ENCODE results near the gene ARNT2.

Gene ARNT2

DNA sequence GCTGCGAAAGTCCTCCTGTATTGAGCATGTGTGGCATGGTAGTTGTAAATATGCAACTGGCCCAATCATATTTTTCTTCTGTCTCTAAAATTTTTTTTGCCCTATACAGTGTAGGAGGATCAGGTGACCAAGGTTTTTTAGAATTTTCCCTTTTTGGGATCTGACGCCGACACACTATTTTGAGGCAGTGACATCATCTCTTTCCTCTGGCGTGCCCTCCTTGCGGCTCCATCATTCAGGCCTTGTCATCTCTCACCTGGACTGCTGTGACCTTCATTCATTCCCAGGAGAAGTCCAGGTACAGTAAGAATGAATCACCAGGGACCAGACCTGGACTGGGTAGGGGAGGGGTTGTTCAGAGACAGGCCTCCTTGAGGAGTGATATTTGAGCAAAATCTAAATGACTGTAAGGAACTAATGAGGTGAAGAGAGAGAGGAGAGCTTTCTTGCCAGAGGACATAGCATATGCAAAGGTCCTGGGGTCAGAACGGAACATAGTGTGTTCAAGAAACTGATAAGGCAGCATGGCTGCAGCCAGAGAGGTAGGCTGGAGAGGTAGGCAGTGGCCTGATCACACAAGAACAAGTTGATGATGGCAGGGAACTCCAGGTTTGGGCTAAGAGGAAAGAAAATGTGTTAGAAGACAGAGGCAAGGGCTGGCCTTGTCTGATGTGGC lies 38.7 kb downstream of the ARNT2 start:
- DNase-seq (ENCODE audit: low read depth, low spot score), result no peak

DNA sequence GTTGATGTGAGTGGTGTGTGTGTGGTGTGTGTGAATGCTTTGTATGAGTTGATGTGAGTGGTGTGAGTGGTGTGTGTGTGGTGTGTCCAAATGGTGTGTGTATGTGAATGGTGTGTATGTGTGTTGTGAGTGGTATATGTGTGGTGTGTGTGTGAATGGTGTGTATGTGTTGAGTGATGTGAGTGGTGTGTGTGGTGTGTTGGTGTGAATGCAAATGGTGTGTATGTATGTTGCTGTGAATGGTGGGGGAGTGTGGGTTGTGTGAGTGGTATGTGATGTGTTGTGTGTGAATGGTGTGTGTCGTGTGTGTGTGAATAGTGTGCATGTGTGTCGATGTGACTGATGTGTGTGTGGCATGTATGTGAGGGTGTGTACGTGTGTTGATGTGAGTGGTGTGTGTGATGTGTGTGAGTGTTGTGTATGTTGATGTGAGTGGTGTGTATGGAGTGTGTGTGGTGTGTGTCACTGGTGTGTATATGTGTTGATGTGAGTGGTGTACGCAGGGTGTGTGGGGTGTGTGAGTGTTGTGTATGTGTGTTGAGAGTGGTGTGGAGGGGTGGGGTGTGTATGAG lies 40.6 kb downstream of the ARNT2 start:
- no peak for DNase-seq (ENCODE audit: low read depth, low spot score)

DNA sequence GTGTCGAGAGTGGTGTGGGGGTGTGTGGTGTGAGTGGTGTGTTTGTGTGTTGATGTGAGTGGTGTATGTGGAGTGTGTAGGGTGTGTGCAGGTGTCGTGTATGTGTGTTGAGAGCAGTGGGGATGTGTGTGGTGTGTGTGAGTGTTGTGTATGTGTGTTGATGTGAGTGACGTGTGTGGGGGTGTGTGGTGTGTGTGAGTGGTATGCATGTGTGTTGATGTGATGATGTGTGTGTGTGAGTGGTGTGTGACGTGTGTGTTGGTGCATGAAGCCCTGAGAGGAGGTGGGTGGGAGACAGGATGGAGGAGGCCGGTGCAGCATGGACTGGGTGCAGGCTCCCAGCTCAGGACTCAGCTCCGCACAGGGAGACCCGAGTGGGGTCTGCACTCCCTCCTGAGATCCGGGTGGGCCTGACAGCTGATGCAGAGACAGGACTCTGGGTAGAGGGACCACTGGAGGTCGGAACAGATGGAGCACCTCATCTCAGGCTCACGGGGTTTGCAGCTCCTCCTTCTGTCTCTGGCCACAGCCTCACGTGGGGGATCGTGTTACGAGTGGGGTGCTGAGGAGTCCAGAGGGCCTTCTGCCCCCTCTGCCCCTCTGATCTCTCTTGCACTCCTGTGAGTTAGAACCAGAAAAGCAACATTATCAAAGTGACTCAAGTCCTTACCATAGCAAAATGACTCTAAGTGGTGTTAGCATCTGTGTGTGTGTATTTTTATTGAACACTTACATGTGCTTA lies 41.3 kb downstream of the ARNT2 start:
- DNase-seq (ENCODE audit: low read depth, low spot score), result no peak

DNA sequence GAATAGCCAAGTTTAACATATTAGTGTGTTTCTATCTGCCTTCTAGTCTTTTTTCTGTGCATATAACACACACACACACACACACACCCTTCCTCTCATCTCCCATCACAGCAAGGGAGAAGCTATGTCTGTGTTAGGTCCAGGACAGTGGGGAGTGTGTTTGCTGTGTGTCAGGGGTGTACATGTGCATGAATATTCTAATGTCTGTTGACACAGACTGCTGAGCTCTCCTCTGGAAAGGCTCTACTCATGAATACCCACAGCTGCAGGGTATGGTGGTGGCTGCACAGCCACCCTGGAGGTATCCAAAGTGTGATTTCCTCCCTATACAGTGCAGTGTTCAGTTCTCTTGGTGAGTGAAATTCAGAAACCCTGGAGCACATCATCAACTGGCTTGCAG lies 42.9 kb downstream of the ARNT2 start:
- no peak for DNase-seq (ENCODE audit: low read depth, low spot score)

DNA sequence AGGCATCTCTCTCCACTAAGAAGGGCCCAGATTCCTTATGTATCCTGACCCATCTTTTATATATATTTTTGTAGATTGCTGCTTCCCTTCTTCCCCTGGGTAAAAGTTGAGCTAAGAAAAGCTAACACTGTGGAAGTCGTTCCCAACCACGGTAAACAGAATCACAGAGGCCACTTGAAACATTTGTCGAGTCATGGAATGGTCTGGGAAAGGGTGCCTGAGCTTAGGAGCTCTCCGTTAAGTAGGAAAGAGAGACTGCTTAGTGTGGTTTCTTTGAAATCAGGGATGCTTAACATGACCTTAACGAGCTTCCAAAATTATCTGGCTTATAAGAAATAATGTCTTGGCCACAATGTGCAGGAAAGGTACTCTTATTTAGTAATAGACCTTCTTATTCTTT lies 45.6 kb downstream of the ARNT2 start:
- DNase-seq (ENCODE audit: low read depth, low spot score), result no peak

DNA sequence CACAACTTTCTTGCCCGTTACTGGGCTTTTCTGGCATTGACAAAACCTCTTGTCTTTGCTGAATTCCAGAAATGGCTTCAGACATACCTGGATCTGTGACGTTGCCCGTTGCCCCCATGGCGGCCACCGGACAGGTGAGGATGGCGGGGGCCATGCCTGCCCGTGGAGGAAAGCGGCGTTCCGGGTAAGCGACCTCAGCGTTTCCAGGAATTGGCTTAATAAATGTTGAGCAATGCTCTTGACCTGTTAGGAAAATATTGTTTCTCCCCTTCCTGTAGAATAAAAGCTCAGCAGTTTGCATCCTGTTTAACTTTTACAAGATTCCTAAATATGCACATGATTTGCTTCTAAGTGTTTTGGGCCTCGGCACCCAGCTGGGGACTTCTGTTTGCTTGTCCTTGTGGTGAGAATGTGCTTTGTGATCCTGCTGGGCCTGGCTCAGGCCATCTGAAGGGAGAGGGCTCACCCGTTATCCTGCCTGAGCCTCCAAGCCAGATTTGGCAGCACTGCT lies 46.7 kb downstream of the ARNT2 start:
- no peak for DNase-seq (ENCODE audit: low read depth, low spot score)

DNA sequence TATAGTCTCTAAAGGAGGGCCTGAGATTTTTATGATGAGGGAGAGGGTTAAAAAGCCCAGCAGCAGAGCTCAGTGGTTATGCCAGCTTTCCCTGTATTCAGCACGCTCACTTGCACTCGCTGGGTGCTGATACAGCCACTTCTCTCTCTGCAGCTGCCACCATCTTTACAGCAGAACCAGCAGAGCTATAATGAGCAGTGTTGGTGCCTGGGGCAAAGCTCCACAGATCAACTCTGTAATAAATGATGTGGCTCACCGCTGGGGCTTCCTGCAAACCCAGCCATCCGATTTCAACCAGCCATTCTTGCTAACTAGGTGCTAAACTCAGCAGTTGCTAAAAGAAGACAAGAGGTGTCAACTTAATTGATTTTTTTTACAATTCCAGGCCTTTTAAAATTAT lies 48.0 kb downstream of the ARNT2 start:
- DNase-seq (ENCODE audit: low read depth, low spot score), result no peak

DNA sequence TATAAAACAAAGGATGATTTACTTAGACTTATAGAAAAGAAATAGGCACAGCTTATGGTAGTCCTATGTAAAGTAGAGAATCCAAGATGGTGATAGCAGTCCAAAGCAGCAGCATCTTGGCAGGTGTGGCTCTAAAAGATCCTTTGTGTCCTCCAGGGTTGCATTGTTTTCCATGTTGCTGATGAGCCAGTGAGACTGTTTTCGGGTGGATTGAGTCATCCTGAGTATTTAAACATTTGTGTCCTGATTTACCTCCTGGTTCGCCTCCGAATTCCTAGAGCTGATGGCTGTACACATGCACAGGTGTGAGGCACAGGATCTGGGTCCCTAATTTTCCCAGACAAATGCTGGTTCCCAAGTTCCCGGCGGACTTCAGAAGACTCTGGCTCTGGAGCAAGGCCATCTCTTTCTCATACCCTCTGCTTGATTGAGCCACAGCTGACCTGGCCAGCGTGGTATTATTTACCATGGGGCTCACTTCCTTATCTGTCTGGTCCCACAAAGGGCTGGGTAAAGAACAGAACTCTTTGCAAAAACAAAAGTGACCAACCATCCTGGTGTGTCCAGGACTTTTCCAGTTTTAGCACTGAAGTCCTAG lies 51.0 kb downstream of the ARNT2 start:
- no peak for DNase-seq (ENCODE audit: low read depth, low spot score)

DNA sequence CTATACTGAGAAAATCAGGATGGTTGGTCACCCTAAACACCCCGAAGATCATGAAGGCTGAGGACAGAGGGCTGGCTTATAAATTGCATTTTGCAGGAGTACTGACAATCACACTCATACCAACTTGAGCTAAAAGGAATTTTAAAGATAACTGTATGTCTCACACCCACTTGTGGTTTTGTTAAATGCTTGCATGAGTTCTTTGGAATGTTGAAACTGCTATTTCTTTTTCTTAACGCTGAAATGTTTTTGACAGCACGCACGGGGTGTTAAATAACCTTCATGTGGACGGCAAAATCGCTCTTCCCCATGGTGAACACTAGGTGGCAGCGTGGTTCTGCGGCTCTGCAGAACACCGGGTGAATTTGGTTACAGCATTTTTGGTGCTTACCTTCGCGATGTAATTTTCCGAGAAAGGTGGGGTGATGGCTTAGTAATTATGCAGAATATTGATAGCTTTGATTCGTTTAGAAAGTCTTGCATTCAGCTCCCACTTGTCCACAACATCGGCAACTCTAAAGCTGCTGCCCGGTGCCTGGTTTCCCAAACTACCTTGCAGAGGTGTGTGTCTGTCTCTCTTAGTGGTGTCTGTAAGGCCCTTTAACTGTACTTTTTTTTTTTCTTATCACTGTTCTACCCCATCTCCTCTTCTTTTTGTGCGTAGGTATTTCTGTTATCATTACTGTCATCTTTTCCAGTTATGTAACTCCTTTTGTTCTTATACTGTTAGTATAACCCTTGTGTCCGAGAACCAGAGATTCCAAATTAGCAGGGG lies 51.7 kb downstream of the ARNT2 start:
- DNase-seq (ENCODE audit: low read depth, low spot score), result no peak

DNA sequence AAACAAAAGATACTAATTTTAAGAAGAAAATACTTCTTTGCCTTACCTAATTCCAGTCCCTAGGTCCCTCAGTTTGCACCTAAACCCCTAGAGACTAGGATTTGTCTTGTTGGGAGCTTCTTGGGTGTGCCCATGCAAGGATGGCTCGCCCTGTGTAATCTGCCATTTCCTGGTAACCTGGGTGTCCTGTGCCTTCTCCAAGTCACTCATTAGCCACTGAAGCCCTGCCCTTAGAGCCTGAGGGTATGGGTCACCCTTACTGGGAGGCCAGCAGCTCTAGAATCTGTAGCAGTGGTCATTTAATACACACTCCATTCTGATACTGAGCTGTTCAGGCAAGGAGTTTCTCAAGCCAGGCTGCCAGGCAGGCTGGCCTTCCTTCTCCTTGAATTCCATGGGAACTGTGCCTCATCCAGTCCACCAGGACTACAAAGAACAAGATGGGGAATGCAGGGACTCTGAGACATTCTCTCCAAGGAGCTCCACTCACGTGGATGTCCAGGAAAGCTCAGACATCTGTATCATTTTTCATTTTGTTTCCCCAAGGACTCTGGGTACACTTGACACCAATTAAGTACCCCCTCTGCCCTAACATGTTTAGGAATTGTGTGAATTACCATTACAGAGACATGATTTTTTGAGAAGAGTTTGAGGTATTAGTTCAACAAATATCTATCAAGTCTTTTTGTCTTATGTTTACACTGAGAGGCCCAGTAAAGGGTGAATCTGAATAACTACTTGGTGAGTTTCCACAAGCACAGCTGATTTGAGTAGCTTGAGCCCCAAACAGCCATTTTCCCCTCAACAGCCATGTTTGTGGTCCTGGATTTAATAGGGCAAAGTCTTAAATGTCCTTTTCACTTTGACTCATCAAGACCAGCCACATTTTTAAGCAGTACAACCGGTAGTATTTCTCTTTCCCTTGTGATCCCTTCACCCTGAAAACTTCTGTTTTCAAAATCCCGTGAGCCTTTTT lies 52.6 kb downstream of the ARNT2 start:
- DNase-seq (ENCODE audit: low read depth, low spot score), result no peak

DNA sequence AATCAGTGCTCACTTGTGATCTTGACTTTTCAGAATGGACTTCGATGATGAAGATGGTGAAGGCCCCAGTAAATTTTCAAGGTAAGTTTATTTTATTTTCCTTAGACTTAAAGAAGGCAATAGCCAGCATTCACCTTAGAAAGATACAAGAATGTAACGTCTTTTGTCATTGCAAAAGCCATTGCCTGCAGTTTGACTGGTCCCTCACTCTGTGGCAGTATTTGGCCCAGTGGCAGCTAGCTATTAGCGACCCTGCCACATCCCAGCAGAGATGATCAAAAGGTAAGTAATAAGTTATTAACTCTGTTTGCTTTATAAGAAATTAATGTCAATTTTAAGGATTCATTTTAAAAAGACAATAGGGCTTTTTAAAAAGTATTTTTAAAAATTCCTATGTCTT lies 53.7 kb downstream of the ARNT2 start:
- DNase-seq (ENCODE audit: low read depth, low spot score), result no peak

DNA sequence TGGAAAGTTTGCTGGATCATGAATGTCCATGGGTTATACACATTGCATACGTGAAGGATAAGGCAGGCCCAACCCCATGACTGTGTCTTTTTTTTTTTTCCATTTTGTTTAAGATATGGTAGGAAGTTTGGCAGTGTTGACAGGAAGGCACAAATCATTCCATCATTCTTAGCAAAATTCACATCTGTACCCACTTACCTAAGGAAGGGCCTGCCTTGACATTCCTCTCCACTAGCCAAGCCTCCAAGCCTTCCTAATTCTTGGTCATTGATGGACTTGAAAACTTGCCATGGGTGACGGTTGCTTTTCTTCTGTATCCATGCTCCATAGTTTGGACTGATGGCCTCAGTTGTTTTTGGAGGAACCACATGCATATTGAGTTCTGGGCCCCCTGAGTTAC lies 54.4 kb downstream of the ARNT2 start:
- DNase-seq (ENCODE audit: low read depth, low spot score), result no peak

DNA sequence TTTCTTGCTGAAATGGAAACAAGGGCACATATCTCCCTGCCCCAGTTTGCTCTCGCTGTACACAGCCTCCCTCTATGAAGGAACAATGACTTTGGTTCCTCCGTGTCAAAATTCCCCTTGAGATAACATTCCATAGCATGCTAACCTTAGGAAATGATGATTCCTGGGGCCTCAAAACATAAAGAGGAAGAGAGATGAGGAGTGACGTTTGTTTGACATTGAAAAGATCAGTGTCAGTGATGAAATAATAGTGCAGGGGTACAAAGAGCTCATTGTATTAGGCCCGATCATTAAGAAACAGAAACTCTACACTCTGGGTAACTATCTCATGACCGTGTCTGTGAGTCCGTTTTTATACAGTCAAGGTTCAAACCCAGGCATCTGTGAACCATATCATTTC lies 55.2 kb downstream of the ARNT2 start:
- DNase-seq (ENCODE audit: low read depth, low spot score), result no peak

DNA sequence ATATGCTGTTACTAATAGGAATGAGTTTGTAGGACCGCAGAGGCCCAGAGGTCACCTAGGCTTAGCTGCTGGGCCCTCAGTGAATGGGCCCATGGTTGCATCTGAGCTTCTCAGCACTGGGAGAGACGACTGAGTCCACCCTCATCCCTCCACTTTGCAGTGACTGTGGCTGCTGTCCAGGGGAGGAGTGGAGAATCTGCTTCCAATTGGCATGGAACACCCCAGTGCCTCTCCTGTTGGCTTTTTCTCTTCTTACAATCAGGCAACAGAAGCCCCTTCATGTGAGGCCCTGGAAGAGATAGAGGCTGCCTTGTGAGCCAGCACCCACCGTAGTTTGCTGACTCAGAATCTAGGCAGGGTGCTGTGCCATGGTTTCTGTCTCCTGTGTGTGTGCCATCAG lies 55.6 kb downstream of the ARNT2 start:
- no peak for DNase-seq (ENCODE audit: low read depth, low spot score)

DNA sequence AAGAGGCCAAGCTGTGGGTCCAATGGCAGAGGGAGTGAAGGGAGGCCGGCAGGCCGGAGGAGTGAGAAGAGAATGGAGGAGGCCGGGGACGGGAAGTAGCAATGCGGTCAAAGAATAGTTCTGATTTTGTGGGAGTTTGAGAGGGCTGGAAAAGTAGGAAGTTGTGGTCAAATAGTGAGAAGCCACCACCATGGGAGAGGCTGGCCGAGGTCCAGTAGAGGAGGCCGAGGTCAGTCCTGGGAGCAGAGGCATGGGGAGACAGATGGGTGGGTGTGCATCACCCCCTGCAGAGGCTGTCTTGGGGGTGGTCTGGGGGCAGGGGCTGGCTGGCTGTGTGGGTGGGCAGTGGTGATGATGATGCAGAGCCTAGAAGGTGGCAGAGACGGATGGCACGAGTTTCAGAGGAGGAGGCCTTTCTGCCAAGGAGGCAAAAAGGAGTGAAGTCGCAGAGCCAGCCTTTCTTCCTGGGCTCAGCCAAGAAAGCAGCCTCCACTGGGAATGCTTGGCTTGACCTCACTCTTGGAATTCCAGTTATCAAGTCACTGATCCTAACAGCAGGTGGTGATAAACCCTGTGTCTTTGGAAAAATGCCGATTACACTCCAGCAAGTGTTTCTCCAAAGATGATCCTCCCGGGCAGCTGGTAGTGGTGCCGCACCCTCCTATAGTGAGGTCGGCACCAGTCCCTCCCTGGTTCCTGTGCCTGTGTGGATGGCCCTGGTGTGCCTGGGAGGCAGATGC lies 57.3 kb downstream of the ARNT2 start:
- no peak for DNase-seq (ENCODE audit: low read depth, low spot score)

DNA sequence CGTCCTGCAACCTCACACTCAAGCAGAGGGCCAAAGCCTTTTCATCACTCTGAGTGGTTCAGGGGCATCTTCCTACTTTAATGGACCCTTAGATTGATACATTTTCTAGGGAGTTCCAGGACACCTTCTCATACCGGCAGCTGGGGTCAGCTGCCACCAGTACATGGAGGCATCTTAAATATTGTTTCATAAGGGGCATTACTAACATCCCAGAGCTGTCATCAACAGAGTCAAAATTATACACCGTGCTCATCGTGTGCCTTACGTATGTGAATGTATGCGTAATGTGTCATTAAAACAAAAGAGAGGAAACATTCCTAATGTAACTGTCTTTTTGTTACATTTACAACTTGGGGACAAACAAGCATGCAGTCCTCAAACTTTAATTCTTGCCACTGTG lies 57.9 kb downstream of the ARNT2 start:
- DNase-seq (ENCODE audit: low read depth, low spot score), result no peak

DNA sequence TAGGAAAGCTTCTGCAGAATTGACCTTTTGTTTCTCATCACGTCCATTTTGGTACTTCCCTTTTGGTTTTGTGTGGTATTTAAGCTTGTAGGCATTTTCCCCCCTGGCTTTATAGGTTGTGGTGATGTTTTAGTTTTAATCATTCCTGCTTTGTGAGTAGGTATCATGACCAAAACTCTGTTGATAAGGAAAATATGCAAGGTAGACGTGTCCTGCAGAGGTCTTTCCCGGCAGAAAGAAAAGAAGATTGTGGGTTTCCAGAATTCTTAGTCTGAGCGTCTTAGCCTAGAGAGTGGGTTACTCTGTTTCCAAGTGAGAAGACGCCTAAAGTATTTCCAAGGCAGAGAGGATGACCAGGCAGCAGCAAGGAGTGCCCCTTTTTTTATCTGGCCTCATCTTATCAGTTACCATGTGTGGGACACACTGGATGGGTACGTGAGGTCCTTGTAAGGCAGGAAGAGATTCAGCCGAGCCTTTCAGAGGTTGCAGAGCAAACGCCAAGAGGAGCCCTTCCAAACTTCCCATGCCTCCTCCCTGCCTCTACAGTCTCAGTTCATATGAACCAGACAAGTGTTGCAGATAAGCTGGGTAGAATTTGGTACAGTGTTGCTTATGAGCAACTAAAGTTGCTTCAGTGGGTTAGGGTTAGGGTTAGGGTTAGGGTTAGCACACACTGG lies 58.8 kb downstream of the ARNT2 start:
- no peak for DNase-seq (ENCODE audit: low read depth, low spot score)

DNA sequence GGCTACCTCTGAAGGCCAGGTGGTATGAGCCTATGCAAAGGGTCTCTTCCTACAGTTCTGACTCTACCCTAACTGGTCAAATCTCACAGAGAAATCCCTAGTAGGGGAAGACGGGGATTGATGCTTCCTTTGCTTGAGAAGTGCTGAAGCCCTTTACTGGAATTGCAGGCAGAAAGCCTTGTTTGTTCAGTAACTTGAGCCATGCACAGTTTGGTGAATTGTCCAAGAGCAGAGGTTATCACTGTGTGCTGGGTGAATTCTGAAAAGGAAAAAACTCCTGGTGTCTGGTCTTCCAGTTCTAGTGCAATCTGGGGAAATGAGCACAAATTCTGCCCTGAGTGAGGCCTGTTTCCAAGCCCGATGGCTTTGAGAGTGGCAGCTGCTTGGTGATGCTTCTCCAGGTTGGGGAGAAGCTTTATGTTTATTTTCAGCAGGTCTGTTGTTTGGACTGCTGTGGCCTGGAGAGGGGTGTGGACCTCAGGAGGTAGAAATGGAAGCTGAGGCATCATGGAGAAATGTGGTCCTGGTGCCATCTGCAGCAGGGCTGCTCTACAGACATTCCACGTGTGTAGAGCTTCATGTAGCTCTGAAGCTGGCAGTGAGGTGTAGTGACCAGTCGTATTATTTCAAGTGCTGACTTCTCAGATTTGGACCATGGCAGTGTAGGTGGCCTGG lies 60.9 kb downstream of the ARNT2 start:
- no peak for DNase-seq (ENCODE audit: low read depth, low spot score)

DNA sequence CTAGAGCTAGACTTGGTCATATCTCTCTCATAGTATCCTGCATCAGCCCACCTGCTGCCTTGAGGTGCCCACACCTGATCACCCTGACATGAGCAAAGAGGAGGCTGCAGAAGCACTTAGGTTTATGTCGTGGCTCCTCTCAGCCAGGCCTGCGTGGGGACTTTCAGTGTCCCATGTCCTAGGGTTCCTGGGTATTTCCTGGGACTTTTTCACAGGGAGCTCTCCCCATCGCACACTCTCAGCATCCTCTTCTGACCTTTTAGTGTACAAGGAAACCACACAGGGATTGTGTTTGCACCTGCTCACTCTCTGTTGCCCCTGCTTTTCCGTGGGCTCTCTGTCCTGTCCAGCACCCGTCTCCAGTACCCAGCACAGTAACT lies 61.4 kb downstream of the ARNT2 start:
- no peak for DNase-seq (ENCODE audit: low read depth, low spot score)
